Keratinocyte (primary cell): ENCODE measurements around the gene PTDSS2. TPM values are rescaled to one million over a fixed set of nuclear protein-coding genes. Genes with fewer than 3 reads are reported as not detected.

Source experiments
- DNase-seq: peaks from one replicate; pipeline ENCODE4 v3.0.0-alpha.2; 2011; ENCODE audit warnings: low read depth, missing footprints, low spot score
- FAIRE-seq: peaks from 2 replicates; lab custom pipeline; 2011; peaks lifted over from hg19 to GRCh38; lab: Jason Lieb, UNC
- H2AFZ ChIP-seq: 2 replicates; pipeline ENCODE4 v1.6.0; 2012; ENCODE audit warnings: low read length, control low read depth, inconsistent platforms; ENCODE audit not compliant: control insufficient read depth
- H3K27ac ChIP-seq: 2 replicates; pipeline ENCODE4 v1.5.1; 2011; ENCODE audit warnings: low read length; ENCODE audit not compliant: control insufficient read depth, insufficient read depth
- H3K27me3 ChIP-seq: 3 replicates; pipeline ENCODE4 v1.6.0; 2011; ENCODE audit warnings: low read length; ENCODE audit not compliant: control insufficient read depth, insufficient read depth; ENCODE audit errors: extremely low read depth
- H3K36me3 ChIP-seq, 2 experiments: 2 replicates in 1 of 2; 3 replicates in 1 of 2; pipeline ENCODE4 v1.5.1; 2011; ENCODE audit warnings: low read length in 2 of 2, mild to moderate bottlenecking in 1 of 2; ENCODE audit not compliant: control insufficient read depth in 2 of 2, insufficient read depth in 2 of 2; ENCODE audit errors: extremely low read depth in 1 of 2
- H3K4me1 ChIP-seq: 3 replicates; pipeline ENCODE4 v1.5.1; 2011; ENCODE audit warnings: low read length; ENCODE audit not compliant: control insufficient read depth, insufficient read depth; ENCODE audit errors: extremely low read depth
- H3K4me2 ChIP-seq: 3 replicates; pipeline ENCODE4 v1.6.0; 2011; ENCODE audit warnings: low read depth, low read length; ENCODE audit not compliant: control insufficient read depth, insufficient read depth; ENCODE audit errors: extremely low read depth
- H3K4me3 ChIP-seq, 3 experiments: fragments of 200-600 bp in 1 of 3; sonication (generic) in 1 of 3; 2 replicates in 2 of 3; 3 replicates in 1 of 3; pipeline ENCODE4 v1.5.1; 2011 to 2016; ENCODE audit warnings: low read length in 3 of 3, mild to moderate bottlenecking in 3 of 3, control low read depth in 2 of 3, inconsistent platforms in 1 of 3, low read depth in 1 of 3, mixed read lengths in 1 of 3, mixed run types in 1 of 3, moderate library complexity in 1 of 3; ENCODE audit not compliant: control insufficient read depth in 2 of 3, insufficient read depth in 2 of 3; ENCODE audit errors: extremely low read depth in 1 of 3
- H3K79me2 ChIP-seq: 2 replicates; pipeline ENCODE4 v1.6.0; 2012; ENCODE audit warnings: low read length; ENCODE audit not compliant: control insufficient read depth, insufficient read depth
- H3K9ac ChIP-seq: 3 replicates; pipeline ENCODE4 v1.6.0; 2011; ENCODE audit warnings: low read length; ENCODE audit not compliant: control insufficient read depth, insufficient read depth; ENCODE audit errors: extremely low read depth
- H3K9me1 ChIP-seq: 3 replicates; pipeline ENCODE4 v1.6.0; 2011; ENCODE audit warnings: low read length; ENCODE audit not compliant: control insufficient read depth, insufficient read depth; ENCODE audit errors: extremely low read depth
- H3K9me3 ChIP-seq: 2 replicates; pipeline ENCODE4 v1.5.1; 2012; ENCODE audit warnings: low read depth, low read length; ENCODE audit not compliant: control insufficient read depth
- H4K20me1 ChIP-seq: 3 replicates; pipeline ENCODE4 v1.6.0; 2011; ENCODE audit warnings: low read length; ENCODE audit not compliant: control insufficient read depth, insufficient read depth; ENCODE audit errors: extremely low read depth
- EZH2 ChIP-seq: IDR thresholded peaks from one replicate; pipeline ENCODE4 v1.6.1; 2012; ENCODE audit warnings: inconsistent platforms, mild to moderate bottlenecking, low read length, moderate library complexity
- dilution Hi-C: fragments of 300-500 bp; cut with MboI; formaldehyde crosslinking; loops from one replicate; pipeline ENCODE4 v1.7.0; 2020; ENCODE audit warnings: low sequenced_read_pairs; ENCODE audit not compliant: extremely low pct_ligation_motif_present
- polyA plus RNA-seq, 5 experiments: library from polyadenylated mRNA; depleted of rRNA in 3 of 5; stranded (reverse) in 3 of 5; stranded (forward) in 1 of 5; unstranded in 1 of 5; fragments of >200 nt; gene quantifications; 1 replicate in 1 of 5; 2 replicates in 3 of 5; 3 replicates in 1 of 5; pipeline versions ENCODE4 v1.2.1 to v1.2.3, GENCODE V29; 2011 to 2012; ENCODE audit warnings: missing spikeins in 2 of 5, low read depth in 1 of 5, low replicate concordance in 1 of 5
- TF ChIP-seq, protein P1 (sequence below), 3 experiments: IDR thresholded peaks in 1 of 3; conservative IDR thresholded peaks in 1 of 3; optimal IDR thresholded peaks in 1 of 3; 2 replicates in 2 of 3; 3 replicates in 1 of 3; pipeline versions ENCODE3 to v1.5.1; 2011; ENCODE audit warnings: low read length in 3 of 3, mild to moderate bottlenecking in 3 of 3, moderate library complexity in 2 of 3, control low read depth in 1 of 3, inconsistent platforms in 1 of 3; ENCODE audit not compliant: insufficient read depth in 2 of 3; ENCODE audit errors: extremely low read depth in 1 of 3

PTDSS2 gene
- polyA plus RNA-seq, 1 donor (not counting 4 experiments of a cell fraction or from before 2014, with no cell fraction given), result 21.6 TPM

- Histone ChIP-seq H3K36me3 (peaks cover 0 to 14% of the 10 kb centered on the region in 2 experiments), H3K4me3 (no peak overlapping the region), H3K4me1 (no peaks in the 10 kb centered on the region), H3K4me2 (no peak overlapping the region), H3K79me2 (peaks cover 42% of the 10 kb centered on the region), H3K9me1 (no peaks in the 10 kb centered on the region), H3K27me3 (no peaks in the 10 kb centered on the region), H3K9ac (no peak overlapping the region), H3K27ac (no peak overlapping the region), H2AFZ (no peak overlapping the region), H4K20me1 (no peaks in the 10 kb centered on the region), H3K9me3 (no peaks in the 10 kb centered on the region)
- TF ChIP-seq, protein P1, sequence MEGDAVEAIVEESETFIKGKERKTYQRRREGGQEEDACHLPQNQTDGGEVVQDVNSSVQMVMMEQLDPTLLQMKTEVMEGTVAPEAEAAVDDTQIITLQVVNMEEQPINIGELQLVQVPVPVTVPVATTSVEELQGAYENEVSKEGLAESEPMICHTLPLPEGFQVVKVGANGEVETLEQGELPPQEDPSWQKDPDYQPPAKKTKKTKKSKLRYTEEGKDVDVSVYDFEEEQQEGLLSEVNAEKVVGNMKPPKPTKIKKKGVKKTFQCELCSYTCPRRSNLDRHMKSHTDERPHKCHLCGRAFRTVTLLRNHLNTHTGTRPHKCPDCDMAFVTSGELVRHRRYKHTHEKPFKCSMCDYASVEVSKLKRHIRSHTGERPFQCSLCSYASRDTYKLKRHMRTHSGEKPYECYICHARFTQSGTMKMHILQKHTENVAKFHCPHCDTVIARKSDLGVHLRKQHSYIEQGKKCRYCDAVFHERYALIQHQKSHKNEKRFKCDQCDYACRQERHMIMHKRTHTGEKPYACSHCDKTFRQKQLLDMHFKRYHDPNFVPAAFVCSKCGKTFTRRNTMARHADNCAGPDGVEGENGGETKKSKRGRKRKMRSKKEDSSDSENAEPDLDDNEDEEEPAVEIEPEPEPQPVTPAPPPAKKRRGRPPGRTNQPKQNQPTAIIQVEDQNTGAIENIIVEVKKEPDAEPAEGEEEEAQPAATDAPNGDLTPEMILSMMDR (optimal IDR thresholded peaks at IDR 0.05 in 1 of 3, IDR thresholded peaks at IDR 0.05 in 1 of 3, conservative IDR thresholded peaks at IDR 0.05 in 1 of 3; ENCODE audit: extremely low read depth in 1 of 3, insufficient read depth in 2 of 3, low read length in 3 of 3), result no peak
- TF ChIP-seq EZH2, result no peak
- FAIRE-seq (no peak), DNase-seq (no peak)
- dilution Hi-C loops, result no loop called here
Observed at GRCh38 chr11:472272-472671, 22.2 kb downstream of the PTDSS2 start.

DNA sequence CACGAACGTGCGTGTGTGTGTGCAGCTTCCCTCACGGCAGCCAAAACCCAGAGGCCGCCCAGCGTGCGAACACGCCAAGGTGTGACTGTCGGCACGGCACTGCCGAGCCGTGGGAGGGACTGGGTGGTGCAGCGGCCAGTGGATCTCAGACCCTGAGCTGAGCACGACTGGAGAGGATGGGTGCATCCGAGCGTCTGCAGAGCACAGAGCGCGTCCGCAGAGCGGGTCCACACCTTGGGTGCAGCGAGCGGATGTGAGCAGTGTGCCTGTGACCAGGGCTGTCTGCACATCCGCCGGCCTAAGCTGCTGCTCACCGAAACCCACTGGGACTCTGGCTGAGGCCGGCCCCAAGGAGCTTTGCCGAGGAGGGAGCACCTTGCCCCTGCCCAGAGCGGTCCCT is 22.7 kb downstream of the PTDSS2 start:
- FAIRE-seq, result no peak
- no peak overlapping the region for H3K27ac ChIP-seq
- H3K4me3 ChIP-seq, result no peak overlapping the region
- no peak for DNase-seq
- no peaks in the 10 kb centered on the region for H3K4me1 ChIP-seq
- no peak overlapping the region for H3K4me2 ChIP-seq
- TF ChIP-seq, protein P1 (optimal IDR thresholded peaks at IDR 0.05 in 1 of 3, IDR thresholded peaks at IDR 0.05 in 1 of 3, conservative IDR thresholded peaks at IDR 0.05 in 1 of 3; ENCODE audit: extremely low read depth in 1 of 3, insufficient read depth in 2 of 3, low read length in 3 of 3), result no peak
- no peak for TF ChIP-seq EZH2
- peaks cover 42% of the 10 kb centered on the region for H3K79me2 ChIP-seq
- H3K9me1 ChIP-seq, result no peaks in the 10 kb centered on the region
- H3K9ac ChIP-seq, result no peak overlapping the region
- peaks cover 0 to 14% of the 10 kb centered on the region in 2 experiments for H3K36me3 ChIP-seq
- H3K27me3 ChIP-seq, result no peaks in the 10 kb centered on the region
- no peak overlapping the region for H2AFZ ChIP-seq
- dilution Hi-C loops, result no loop called here
- H4K20me1 ChIP-seq, result no peaks in the 10 kb centered on the region
- H3K9me3 ChIP-seq, result no peaks in the 10 kb centered on the region
